ENCODE measurements around the gene HNRNPA0.

DNA sequence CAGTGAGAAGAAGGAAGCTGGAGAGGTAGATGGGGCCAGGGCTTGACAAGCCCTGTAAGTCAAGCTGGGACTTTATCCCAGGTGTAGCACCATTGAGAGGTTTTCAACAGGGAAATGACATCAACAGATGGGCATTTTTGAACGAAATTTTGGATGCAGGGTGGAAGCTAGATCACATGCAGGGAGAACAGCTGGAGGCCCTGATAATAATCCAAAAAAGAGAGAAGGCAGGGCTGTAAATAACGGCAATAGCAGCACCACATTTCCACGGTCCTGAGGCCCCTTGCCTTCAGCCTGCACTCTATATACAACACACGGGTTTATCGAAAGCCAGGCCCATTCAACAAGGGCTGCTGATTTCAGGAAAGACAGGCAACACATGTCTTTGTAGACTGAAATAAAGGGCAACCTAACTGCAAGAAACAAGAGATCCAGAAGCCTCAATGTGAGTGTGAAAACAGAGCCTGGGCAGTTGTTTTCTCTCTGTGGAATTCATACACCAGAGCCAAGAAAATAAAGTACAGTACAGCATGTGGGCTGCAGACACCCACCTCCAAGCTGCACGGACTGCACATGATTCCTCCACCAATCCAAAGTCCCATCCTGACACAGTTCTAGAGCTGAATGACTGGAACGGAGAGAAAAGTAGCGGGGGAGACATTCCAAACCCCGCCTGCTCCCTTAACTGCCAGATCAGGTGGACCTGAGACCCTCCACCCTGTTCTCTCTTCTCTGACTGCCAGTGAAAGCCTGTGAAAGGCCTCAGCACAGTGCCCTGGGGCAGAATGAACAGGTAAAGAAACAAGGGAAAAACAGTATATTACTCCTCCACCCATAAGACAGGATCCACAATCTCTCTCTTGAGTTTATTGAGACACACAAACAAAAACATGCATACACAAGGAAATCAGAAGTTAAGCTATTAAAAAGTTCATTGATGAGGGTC is 54.6 kb downstream of the HNRNPA0 start:
- TF ChIP-seq SIN3A (IDR thresholded peaks at IDR 0.05; ENCODE audit: borderline replicate concordance, insufficient read depth, low read length) (no peak), TAF1 (IDR thresholded peaks at IDR 0.05; ENCODE audit: borderline replicate concordance, insufficient read depth, low read length) (no peak), POLR2AphosphoS5 (IDR thresholded peaks at IDR 0.05; ENCODE audit: low read depth, low read length) (no peak)
- TF ChIP-seq, protein P1, sequence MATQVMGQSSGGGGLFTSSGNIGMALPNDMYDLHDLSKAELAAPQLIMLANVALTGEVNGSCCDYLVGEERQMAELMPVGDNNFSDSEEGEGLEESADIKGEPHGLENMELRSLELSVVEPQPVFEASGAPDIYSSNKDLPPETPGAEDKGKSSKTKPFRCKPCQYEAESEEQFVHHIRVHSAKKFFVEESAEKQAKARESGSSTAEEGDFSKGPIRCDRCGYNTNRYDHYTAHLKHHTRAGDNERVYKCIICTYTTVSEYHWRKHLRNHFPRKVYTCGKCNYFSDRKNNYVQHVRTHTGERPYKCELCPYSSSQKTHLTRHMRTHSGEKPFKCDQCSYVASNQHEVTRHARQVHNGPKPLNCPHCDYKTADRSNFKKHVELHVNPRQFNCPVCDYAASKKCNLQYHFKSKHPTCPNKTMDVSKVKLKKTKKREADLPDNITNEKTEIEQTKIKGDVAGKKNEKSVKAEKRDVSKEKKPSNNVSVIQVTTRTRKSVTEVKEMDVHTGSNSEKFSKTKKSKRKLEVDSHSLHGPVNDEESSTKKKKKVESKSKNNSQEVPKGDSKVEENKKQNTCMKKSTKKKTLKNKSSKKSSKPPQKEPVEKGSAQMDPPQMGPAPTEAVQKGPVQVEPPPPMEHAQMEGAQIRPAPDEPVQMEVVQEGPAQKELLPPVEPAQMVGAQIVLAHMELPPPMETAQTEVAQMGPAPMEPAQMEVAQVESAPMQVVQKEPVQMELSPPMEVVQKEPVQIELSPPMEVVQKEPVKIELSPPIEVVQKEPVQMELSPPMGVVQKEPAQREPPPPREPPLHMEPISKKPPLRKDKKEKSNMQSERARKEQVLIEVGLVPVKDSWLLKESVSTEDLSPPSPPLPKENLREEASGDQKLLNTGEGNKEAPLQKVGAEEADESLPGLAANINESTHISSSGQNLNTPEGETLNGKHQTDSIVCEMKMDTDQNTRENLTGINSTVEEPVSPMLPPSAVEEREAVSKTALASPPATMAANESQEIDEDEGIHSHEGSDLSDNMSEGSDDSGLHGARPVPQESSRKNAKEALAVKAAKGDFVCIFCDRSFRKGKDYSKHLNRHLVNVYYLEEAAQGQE (IDR thresholded peaks at IDR 0.05; ENCODE audit: insufficient read depth in 1 of 2, low read depth in 2 of 2, low read length in 2 of 2), result no peak
